Ishikawa (cell line): ENCODE measurements around the gene APOC1.

Experiments
- CEBPB ChIP-seq: IDR thresholded peaks from 2 replicates; pipeline ENCODE4 v1.6.1; 2012
- EP300 ChIP-seq: IDR thresholded peaks from 2 replicates; pipeline ENCODE4 v1.6.1; 2012; ENCODE audit warnings: borderline replicate concordance
- TCF12 ChIP-seq: IDR thresholded peaks from 2 replicates; pipeline ENCODE4 v1.6.1; 2012; ENCODE audit warnings: low read depth

GRCh38 chr19:44869733-44870470 is 44.5 kb upstream of the APOC1 start:
- TF ChIP-seq CEBPB, result no peak
- no peak for TF ChIP-seq EP300
- no peak for TF ChIP-seq TCF12
